Measurements from ENCODE around the gene DNAAF3.
"Not testable (repeated sequence)": the region's sequence is repeated elsewhere in the genome, so short reads cannot be mapped to it uniquely, and the experiment has no call there.

The DNAAF3 gene

DNA sequence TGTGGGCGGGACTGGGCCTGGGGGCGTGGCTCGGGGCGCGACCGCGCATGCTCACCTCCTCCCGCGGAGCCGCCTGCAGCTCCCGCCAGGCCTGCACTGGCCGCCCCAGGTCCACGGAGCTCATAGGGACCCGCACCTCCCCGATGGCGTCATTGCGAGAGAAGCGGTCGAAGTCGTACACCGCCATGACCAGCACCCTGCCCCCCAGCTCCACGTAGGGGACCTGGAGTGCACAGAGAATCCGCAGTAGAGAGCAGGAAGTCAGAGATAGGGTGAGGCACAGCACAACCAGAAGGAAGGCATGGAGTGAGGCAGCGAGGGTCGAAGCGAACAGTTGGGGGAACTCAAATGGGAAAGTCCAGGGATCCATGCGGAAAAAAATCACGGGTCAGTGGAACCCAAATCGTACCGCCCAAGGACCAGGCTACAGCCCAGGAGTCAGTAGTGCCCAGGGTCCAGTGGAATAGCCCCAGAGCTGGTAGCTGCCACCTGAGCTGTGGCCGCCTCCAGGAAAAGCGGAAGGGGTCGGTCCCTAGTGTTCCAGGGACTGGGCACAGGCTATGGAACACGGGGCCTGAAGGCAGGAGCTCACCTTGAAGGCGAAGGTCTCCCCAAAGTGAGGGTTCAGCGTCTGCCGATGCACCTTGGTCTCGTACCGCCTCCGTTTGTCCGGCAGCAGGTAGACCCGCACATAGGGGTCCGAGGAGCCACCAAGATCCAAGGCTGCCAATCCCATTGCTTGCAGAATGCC lies 8.9 kb upstream of the DNAAF3 start:
- DNase-seq = no peak

DNA sequence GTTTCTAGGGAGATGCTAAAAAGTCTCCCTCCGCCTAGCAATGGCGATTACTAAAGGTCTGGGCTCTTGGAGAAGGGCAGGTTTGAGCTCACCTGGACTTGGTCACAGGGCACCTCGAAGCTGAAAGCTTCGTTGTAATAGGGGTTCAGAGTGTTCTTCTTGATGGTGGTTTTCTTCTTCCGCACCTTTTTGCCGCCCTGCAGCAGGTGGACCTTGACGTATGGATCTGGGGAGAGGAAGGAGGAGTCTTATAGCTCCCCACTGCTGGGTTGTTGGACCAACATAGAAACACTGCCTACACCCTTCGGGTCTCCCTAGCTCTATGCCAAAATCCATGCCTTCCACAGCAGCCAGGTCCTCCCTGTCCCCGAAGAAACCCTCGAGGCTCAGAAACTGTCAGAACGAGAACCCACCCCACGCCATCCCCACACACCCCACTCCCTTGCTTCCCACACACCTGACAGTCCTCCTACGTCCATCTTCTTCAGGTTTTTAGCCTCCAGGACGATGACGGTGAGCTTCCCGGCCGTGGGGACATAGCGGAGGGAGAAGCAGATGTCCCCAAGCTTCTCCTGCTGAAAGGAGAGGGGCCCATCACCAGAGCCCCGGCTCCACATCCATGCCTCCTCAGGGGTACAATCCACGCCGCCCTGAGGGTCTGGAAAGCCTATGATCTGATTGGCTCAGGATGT lies 8.2 kb upstream of the DNAAF3 start:
- no peak for DNase-seq

DNA sequence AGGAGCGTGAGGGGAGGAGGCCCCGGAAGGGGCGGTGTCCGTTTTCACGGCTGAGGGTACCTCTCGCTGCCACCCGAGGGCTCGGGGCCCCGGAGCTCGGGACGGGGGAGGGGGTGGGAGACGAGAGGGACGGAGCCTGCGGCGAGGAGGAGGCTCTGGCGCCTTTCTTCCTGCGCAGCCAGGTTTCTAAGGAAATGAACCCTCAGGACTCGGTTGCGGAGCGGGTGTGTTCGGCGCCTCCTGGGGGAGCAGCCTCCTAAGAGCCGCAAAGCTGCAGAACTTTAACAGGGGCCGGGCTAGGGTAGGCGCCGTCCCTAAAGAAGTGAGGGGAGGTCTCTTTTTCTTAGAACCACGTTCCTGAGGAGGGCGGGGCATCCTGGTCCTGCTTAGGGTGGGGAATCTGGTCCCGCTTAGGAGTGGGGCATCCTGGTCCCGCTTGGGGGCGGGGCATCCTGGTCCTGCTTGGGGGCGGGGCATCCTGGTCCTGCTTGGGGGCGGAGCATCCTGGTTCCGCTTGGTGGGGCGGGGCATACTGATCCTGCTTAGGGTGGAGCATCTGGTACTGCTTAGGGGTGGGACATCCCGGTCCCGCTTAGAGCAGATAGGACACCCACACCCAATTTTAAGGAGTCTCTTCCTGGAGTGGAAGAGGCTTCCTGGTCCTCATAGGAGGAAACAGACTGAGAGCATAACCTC lies 7.4 kb upstream of the DNAAF3 start:
- DNase-seq = no peak

DNA sequence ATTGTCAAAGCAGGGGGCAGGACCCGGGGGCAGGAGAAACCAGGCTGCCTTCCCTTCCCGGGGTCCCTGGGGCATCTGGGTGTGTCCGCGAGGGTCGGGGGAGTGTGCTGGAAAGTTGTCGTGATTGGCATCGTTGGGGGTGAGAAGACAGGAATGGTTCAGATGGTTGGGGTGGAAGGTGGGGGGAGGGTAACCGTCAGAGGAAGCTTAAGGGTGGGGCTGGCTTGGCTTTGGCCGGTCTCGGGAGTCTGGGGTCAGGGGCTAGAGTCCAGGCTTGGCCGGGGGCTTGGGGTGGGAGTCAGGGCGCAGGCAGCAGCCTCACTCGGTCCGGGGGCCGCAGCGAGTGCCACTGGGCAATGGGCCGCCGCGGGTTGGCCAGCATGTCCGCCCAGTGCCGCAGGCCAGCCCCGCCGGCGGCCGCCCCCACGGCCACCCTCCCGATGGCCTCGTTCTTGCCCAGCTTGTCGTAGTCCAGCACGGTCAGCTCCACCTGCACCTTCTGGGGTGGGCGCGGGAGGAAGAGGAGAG lies 6.8 kb upstream of the DNAAF3 start:
- DNase-seq = no peak

DNA sequence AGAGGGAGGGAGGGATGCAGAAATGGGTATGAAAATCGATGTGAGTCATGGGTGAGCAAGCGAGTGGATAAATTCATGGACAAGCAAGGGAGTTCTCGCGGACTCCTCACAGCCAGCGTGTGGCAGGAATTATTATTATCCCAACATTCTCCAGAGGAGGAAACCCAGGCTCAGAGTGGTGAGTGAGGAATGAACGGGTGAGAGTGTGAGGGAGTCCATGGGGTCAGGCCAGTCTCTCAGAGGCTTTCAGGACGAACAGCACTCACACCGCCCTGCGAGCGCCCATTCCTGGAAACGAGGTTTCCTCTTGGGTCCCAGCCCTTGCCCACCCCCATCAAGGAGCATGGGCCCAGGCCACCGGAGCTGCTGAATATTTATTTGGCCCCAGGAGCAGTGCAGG lies 6.3 kb upstream of the DNAAF3 start:
- DNase-seq = no peak

DNA sequence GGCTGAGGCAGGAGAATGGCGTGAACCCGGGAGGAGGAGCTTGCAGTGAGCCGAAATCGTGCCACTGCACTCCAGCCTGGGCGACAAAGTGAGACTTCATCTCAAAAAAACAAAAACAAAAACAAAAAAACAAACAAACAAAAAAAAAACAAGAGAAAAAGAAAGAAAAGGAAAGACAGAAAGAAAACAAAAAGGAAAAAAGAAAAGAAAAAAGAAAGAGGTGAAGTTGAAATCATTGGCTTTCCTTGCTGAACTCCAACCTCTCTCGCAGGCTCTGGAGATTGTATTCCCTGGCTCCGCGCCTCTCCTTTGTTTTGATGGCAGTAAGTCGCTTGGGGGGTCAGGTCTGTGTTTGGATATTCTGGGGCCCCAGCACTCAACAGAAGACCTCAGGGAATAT lies 5.9 kb upstream of the DNAAF3 start:
- DNase-seq = not testable (repeated sequence)

DNA sequence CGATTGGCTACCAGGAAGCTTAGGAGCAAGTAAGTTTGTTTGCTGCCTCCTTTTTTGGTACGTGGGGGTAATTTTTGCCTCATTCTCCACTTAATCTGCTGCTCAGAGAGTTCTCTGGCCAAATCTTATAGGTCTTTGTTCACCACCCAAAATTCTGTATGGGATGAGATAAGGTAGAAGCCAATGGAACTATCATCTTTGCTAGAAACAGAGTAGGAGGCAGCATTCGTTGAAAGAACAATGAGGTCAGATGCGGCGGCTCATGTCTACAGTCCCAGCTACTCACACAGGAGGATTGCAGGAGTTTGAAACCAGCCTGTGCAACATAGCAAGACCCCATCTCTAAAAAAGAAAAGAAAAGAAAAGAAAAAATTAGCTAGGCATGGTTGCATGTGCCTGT lies 5.0 kb upstream of the DNAAF3 start:
- no peak for DNase-seq

DNA sequence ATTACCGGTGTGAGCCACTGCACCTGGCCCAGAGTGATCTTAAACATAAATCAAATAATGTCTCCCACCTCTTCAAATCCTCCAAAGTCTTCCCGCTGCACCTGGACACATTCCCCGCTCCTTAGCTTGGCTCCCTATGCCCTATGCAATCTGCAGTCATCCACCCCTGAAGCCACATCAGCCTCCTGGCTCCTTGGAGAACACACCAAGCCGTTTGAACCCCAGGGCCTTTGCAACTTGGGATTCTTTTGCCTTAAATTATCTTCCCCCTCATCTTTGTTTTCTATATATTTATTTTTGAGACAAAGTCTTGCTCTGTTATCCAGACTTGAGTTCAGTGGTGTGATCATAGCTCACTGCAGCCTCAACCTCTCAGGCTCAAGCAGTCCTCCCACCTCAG lies 2.7 kb upstream of the DNAAF3 start:
- no peak for DNase-seq

DNA sequence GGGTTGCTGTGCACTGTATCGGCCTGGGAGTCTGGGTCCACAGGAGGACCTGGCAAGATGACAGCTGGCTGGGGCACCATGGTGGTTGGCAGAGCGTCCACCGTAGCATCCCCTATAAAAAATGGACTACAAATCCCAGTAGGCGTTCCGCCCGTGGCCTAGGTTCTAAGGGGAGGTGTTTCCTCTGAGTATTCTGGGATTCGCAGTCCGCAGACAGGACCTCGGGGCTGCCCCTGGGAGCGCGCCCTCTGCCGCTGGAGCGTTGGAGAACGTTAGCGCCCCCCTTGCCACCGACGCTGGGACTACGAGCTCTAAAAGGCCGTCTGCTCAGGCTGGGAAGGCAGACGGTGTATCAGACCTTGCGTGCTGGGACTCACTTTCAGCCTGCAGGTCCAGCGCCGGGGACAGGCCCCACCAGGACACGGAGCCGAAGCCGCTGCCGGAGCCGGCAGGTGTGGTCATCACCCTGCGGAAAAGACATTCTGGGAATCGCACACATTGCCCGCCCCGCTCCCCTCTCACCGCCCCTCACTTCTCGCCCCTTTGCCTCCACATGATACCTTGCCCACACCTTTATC lies 372 bp downstream of the DNAAF3 start:
- peak; percentile 62 for DNase-seq

DNA sequence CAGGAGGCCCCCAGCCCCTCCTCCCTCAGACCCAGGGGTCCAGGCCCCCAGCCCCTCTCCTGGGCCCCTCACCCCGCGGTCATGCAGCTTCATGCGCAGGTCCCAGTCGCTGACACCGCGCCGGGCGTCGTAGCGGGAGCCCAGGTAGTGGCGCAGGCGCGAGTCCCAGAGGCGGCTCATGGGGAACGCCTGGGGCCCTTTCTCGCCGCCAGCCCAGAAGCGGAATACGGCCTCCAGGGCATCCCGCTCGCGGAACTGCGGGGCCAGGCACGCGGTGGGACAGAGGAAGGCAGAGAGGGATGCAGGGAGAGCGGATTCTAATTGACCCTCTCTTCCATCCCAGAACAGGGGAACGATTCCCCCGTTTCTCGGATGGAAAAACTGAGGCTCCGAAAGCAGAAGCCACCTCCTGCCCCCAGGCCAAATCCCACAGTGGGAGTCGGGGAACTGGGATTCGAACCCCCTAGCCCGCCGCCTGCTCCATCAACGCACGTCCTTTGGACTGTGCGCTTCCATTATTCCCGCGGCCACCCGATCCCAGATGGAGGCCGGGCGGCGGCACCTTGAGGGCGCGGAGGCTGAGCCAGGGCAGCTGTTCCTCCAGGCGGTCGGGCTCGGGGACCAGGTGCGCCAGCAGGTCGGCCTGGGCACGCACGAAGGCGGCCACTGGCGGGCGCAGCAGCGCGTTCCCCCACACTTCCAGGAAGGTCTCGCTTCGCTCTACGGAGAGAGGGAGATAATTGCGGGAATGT lies 4.7 kb downstream of the DNAAF3 start:
- no peak for DNase-seq

DNA sequence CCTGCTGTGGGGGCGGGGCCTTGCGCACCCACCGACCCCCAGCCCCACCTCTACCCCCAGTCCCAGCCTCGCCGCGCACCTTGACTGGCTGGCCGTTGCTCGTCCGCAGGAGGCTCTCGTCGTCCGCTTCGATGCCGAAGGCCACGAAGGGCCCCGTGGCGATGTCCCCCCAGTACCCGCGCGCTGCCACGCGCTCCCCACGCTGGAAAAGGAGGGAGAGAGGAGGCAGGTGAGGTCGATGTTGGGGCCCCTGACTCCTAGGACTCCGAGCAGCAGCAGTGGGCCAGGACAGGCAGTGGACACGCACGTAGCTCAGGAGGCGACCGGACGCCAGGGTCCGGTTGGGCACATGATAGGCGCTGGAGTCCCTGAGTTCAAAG lies 5.4 kb downstream of the DNAAF3 start:
- DNase-seq = no peak

DNA sequence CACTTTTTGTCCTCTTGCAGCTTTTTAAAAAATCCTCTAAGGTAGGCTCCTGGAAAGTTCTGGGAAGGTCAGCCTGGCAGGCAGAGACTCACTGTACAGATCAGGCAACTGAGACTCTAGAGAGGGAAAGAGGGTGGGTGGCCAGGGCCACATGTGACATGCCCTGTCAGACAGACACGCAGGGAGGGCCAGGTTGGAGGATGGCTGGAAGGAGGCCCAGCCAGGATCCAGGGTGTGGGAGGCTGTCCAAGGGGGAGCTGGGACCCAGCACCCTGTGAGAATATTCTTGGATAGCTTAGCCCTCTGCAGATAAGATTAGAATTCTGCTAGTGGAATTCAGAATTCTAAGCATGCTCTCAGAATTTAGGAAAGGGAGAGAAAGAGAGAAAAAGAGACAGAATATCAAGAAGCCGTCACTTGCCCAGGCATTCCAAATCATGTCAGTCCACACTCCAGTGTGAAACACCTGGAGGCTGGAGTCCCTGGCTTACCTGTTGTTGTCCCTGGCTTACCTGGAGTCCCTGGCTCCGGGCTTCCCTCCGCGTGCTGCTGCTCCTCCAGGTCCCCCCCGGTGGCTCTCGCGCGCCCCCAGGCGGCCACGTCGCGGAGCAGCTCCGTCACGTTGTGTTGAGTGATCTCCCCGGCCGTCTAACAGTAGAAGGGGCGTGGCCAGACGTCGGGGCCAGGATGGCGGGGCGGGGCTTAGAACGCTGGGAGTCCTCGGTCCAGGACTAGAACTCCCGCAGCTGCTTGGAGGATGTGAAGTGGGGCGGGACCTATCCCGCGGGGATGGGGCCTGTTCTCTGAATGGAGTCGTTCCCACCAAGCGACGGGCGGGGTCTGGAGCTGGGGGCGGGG lies 6.1 kb downstream of the DNAAF3 start:
- DNase-seq = peak; percentile 77

DNA sequence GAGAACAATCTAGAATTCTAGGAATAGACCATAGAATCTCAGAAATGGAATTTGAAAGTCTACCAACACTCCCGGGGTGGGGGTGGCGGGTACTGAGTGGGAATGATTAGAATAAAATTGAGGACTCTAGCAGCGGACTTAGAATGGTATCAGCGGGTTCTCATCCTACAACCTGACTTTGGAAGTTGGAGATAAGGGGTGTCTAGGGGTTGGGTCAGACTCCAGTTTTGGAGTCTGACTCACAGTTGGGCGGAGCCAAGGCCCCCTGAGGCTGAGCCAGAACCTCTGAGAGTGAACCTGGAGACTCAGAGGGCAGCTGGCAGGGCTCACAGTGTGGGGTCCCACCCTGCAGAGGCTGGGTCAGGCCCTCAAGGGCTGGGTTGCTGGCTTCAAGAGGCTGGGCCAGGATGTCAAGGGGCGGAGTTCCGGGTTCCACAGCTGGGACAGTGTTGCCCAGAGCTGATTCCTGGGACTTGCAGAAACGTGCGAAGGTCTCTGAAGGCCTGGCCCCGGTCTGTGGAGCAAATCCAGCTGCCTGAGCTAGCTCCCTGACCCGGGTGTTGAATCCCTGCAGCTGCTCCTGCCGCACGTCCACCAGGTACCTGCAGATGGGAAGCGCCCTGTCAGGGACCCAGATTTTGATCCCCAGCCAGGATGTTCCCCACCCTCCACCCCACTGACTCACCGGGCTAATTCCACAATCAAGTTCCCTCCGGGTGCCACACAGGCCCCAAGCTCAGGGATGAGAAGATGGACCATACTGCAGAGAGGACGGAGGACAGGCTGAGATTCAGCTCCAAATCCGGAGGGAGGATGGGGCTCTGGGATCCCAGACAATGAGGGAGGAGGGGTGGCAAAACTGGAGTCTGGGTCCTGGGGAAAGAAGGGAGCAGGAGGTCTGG lies 7.3 kb downstream of the DNAAF3 start:
- DNase-seq = no peak

DNA sequence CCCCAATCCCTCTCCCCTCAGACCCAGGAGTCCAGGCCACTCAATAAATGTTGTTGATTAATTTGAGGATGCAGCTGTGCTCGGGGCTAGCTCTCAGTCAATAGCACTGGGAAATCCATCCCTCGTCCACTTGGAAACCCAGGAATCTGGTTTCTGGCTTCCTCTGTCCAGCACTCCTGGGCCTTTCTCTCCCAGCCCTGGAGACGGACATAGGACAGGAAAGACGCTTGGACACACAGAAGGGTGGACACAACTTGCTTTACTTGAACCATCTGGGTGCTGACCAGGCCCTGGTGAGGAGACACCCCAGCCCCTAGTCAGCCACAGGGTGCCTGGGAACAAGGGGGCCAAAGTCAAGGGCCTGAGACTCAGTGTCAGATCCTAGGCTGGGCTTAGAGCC lies 8.0 kb downstream of the DNAAF3 start:
- DNase-seq = no peak

DNA sequence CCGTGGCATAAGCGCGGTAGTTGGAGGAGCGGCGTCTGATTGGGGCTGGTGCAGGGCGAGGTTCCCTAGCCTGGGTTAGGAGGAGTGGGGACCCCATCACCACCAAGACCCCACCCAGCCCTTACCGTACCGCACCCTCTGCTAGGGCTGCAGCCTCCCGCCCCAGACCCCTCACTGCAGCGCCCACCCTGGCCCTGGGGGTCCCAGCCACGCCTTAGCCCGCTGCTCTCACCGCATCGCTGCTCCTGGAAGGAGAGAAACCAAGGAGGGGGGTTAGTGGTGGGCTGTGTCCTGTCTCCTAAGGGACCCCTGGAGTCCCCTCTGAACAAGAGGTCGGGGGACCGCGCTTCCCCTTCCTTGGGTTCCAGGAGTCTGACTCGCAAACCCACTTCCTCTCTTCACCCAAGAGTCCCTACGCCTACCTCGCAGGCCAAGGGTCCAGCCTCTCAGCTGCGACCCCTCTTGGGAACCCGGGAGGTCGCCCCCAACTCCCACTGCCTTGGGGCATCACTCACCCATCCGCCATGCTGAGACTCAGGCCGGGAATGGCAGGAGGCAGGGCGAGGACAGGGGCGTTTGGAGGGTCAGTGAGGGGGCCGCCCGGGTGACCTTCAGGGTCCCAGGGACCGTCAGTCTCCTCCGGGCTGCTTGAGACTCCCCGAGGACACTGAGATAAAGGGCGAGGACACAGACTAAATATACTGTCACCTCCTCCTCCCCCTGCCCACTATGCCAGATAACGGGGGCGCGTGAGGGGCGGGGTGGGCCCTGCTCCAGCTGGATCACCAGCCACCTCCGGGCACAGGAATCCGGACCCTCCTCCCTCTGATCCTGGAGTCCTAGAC lies 9.1 kb downstream of the DNAAF3 start, which contains the start of gene TNNI3:
TNNI3 (minus strand) TSS at position 669 of the 845 bp plus-strand sequence; CDS start at position 526, 143 bp downstream.
- no peak for DNase-seq

DNA sequence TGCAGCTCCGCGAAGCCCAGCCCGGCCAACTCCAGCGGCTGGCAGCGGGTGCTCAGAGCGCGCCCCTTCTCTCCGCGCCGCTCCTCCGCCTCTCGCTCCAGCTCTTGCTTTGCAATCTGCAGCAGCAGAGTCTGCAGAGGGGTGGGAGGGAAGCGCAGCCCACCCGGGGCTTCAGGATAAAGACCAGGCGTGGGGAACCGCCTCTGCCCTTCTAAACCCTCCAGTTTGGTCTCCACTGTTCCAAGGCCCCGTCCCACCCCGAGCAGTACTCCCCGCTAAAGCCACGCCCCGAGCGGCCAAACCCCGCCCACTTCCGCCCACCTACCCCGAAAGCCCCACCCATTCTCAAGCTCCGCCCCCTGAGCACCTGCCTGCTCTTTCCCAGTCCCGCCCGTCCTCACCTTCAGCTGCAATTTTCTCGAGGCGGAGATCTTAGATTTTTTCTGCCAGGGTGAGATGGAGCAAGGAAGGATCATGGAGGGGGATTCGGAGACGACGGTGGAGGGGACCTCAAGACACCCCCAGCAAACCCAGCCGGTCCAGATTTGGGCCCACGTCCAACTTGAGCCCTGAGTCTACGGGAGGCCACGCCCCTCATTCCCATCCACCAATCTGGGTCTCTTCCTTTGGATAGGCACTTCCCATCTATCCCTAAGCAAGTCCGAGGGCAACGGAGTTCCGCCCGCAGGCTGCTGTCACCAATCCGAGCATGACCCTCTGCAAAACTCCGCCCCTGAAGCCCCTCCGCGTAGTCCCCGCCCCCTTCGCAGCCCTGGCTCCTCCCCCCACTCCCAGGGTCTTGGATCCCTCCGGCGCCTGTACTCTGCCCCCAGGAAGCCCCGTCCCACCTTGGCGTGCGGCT lies 10.0 kb downstream of the DNAAF3 start:
- no peak for DNase-seq

DNA sequence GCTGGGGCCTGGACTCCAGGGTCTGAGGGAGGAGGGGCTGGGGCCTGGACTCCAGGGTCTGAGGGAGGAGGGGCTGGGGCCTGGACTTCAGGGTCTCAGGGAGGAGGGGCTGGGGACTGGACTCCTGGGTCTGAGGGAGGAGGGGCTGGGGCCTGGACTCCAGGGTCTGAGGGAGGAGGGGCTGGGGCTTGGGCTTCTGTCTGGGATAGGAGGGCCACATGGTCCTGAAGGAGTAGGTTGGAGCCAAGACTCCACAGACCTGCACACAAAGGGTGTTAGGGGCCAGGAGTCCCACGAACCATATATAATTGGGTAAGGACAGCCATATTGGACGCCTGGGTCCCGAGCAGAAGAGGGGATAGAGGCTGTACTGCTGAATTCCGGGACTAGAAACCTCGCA lies 10.6 kb downstream of the DNAAF3 start:
- DNase-seq = not testable (repeated sequence)

DNA sequence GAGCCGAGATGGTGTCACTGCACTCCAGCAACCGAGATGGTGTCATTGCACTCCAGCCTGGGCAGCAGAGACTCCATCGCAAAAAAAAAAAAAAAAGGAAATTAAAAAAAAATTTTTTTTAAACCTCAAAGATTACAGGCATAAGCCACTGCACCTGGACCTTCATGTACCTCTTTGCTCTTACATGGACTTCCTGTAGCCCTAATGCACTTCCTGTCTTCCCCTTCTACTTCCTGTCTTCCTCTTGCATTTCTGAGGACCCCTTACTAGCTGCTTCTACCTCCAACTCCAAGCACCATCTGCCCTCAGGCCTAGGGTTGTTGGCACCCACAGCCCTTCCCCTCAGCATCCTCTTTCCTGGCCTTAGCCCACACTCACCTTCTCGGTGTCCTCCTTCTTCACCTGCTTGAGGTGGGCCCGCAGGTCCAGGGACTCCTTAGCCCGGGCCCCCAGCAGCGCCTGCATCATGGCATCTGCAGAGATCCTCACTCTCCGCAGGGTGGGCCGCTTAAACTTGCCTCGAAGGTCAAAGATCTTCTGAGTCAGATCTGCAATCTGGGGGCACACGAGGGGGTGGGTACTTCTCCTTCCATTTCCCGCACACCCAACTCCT lies 12.7 kb downstream of the DNAAF3 start:
- no peak for DNase-seq

Data from right forelimb (tissue), 1 donor.